Immature natural killer cell (primary cell): Measurements from ENCODE around the gene CPT1A. TPM values are rescaled to one million over a fixed set of nuclear protein-coding genes. Genes with fewer than 3 reads are reported as not detected.

ENCODE experiments used
- DNase-seq, 3 donors: peaks; one replicate each; pipeline ENCODE4 v3.0.0; 2022; ENCODE audit warnings: mixed read lengths in 1 of 3
- H3K27ac Mint-ChIP-seq, 6 donors: one replicate each; pipeline ENCODE4 v1.8.0; 2020; ENCODE audit warnings: mixed read lengths in 6 of 6, mild to moderate bottlenecking in 5 of 6, inconsistent platforms in 4 of 6, moderate library complexity in 3 of 6
- H3K27me3 Mint-ChIP-seq, 3 donors: one replicate each; pipeline ENCODE4 v1.8.0; 2020 to 2021; ENCODE audit warnings: low read depth in 3 of 3, mild to moderate bottlenecking in 3 of 3, mixed read lengths in 3 of 3, moderate library complexity in 3 of 3, inconsistent platforms in 1 of 3
- H3K36me3 Mint-ChIP-seq, 3 donors: one replicate each; pipeline ENCODE4 v1.8.0; 2020; ENCODE audit warnings: mixed read lengths in 3 of 3, inconsistent platforms in 2 of 3, mild to moderate bottlenecking in 2 of 3
- H3K4me1 Mint-ChIP-seq, 2 donors: one replicate each; pipeline ENCODE4 v1.8.0; 2020; ENCODE audit warnings: inconsistent platforms in 2 of 2, mild to moderate bottlenecking in 2 of 2, mixed read lengths in 2 of 2, moderate library complexity in 1 of 2
- H3K4me3 Mint-ChIP-seq, 5 donors: one replicate each; pipeline ENCODE4 v1.8.0; 2020; ENCODE audit warnings: mild to moderate bottlenecking in 5 of 5, mixed read lengths in 5 of 5, inconsistent platforms in 3 of 5, moderate library complexity in 3 of 5
- H3K9me3 Mint-ChIP-seq, 6 donors: one replicate each; pipeline ENCODE4 v1.8.0; 2020; ENCODE audit warnings: mild to moderate bottlenecking in 6 of 6, mixed read lengths in 6 of 6, inconsistent platforms in 4 of 6, moderate library complexity in 3 of 6
- polyA plus RNA-seq, 3 donors: library from polyadenylated mRNA; unstranded; fragments of 300-500 nt; fragmentation: Illumina TruSeq; gene quantifications; one replicate each; pipeline ENCODE4 v1.2.3, GENCODE V29; 2021

CPT1A gene
- polyA plus RNA-seq, 3 donors from 2014 or later = 6.4 to 20.3 (median 8.0) TPM

DNA sequence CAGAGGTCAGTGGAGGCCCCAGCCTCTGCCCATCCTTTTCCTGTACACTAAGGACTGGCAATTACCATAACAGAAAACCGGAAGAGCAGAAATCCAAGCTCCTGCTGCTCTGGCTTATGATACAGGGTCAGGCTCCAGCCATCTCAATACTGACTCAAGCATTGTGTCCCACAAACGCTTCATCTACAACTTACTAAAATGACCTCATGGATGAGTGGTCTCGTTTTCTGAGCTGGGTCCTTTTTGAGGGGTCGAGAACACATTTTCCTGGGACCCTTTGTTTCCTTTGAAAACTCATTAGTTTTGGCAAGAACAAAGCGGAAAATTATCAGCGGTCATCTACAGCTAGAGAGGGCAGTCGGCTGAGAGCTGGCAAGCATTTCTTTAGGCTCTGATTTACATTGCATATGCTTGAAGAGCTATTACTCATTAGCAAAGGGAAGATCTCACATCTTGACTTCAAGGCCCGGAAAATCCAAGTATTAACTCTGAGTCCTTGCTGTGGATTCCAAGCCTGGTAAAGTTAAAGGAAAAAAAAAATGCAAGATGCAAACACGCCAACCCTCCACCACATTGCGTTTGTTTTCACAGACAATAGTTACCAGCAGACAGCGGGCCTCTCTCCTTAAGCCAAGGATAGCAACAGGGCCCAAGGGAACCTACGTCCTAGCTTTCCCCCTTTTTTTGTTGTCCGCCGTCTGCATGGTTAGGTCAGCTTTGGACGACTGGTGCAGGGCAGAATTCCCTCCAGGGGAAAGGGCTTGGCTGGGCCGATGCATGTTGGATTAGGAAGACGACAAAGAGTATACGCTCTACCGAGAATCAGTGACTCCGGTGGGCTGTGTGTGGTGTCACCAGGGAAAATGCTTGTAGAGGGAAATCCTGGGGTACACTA, 92.2 kb downstream of the CPT1A start:
- peaks cover 0 to 3% (median 2%) of the 10 kb centered on the region in 3 donors for H3K36me3 Mint-ChIP-seq
- DNase-seq = no peak
- peaks cover 0 to 4% (median 2%) of the 10 kb centered on the region in 3 donors for H3K27me3 Mint-ChIP-seq
- H3K4me1 Mint-ChIP-seq = peaks cover 20% of the 10 kb centered on the region in 2 donors
- no peaks in the 10 kb centered on the region for H3K9me3 Mint-ChIP-seq
- H3K4me3 Mint-ChIP-seq = peak overlapping the region; percentile 11 to 70 (median 57)
- H3K27ac Mint-ChIP-seq = peak overlapping the region in 2 of 6 donors; percentile 19 to 28

DNA sequence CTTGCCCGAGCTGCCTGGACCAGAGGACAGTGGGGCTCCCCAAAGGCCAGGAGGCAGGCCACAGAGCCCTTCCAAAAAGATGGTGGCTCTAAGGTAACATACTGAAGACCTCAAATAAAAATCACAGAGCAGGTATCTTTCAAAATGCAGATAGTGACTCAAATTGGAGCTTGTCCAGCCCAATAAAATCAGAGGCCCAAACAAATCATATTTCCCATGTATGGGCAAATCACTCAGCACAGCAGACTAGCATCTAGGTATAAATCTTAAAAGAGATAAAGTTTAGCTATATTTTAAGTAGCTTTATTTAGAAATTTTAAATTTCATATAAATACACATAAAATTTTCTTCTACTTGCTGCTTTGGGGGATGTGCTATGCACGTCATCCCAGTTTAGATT, 93.7 kb downstream of the CPT1A start:
- no peak for DNase-seq
- peaks cover 0 to 4% (median 2%) of the 10 kb centered on the region in 3 donors for H3K27me3 Mint-ChIP-seq
- H3K36me3 Mint-ChIP-seq = no peaks in the 10 kb centered on the region
- H3K4me1 Mint-ChIP-seq = peaks cover 9 to 15% of the 10 kb centered on the region in 2 donors
- no peak overlapping the region for H3K4me3 Mint-ChIP-seq
- peak overlapping the region in 1 of 6 donors; percentile 14 for H3K27ac Mint-ChIP-seq
- H3K9me3 Mint-ChIP-seq = no peaks in the 10 kb centered on the region

DNA sequence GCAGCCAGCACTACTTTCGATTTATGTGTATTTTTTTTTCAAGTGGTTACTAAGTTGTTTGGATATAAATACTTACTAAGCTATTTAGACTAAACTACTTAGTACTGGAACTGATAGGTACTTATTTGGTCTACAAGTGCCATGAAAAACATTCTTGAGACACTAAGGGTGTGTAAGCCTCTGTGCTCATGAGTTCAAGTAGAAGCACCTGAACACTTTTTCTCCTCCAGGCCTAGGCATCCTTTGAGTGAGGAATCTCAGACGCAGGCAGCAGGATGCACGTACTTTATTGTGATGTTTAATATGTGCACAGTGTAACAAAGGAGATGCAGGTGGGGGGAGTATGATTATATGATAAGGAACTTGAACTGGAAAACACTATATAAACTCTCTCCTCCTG, 98.2 kb downstream of the CPT1A start:
- H3K36me3 Mint-ChIP-seq = no peaks in the 10 kb centered on the region
- DNase-seq = no peak
- H3K4me1 Mint-ChIP-seq = no peaks in the 10 kb centered on the region
- peaks cover 0 to 2% (median 0%) of the 10 kb centered on the region in 3 donors for H3K27me3 Mint-ChIP-seq
- H3K9me3 Mint-ChIP-seq = no peaks in the 10 kb centered on the region
- no peak overlapping the region for H3K4me3 Mint-ChIP-seq
- no peak overlapping the region for H3K27ac Mint-ChIP-seq

DNA sequence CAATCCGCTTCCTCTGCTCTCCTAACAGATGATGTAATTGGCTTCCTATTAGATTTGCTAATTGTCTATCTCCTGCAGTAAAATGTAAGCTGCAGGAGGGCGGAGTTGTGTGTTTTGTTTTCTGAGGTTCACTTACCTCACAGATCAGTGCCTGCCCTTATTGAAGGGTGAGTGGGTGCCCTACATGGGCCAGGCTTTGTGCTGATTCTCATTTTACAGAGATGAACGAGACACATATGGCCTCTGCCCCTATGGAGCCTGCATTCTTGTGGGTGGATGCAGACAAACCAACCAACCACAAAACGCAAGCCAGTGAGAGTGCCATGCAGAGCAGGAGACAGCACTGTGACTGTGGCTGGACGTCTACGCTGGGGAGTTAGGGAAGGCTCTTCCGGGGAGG, 100.3 kb downstream of the CPT1A start:
- H3K4me1 Mint-ChIP-seq = no peaks in the 10 kb centered on the region
- peaks cover 0 to 2% (median 0%) of the 10 kb centered on the region in 3 donors for H3K27me3 Mint-ChIP-seq
- no peak for DNase-seq
- no peaks in the 10 kb centered on the region for H3K36me3 Mint-ChIP-seq
- H3K9me3 Mint-ChIP-seq = no peaks in the 10 kb centered on the region
- H3K27ac Mint-ChIP-seq = no peak overlapping the region
- H3K4me3 Mint-ChIP-seq = no peak overlapping the region

DNA sequence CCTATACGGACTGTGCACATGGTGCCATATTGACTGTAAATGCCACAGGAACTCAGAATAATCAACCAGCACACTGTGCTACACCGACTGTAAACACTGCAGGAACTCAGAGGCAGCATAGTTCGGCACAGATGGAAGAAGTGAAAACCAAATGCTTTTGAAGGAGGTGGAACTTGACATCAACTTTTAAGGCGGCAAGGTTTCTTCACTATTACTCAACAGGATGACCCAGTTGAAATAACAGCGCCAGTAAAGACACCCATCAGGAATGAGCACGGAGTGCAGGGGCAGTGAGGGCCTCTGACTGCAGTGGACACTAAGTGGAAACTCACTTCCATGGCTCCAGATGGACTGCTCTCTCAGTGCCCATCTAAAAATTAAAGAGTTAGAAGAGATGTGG, 106.1 kb downstream of the CPT1A start:
- Mint-ChIP-seq H3K36me3 (no peaks in the 10 kb centered on the region), H3K4me1 (no peaks in the 10 kb centered on the region), H3K9me3 (no peaks in the 10 kb centered on the region), H3K27ac (no peak overlapping the region), H3K27me3 (peaks cover 0 to 4% (median 2%) of the 10 kb centered on the region in 3 donors), H3K4me3 (no peak overlapping the region)
- DNase-seq = no peak

DNA sequence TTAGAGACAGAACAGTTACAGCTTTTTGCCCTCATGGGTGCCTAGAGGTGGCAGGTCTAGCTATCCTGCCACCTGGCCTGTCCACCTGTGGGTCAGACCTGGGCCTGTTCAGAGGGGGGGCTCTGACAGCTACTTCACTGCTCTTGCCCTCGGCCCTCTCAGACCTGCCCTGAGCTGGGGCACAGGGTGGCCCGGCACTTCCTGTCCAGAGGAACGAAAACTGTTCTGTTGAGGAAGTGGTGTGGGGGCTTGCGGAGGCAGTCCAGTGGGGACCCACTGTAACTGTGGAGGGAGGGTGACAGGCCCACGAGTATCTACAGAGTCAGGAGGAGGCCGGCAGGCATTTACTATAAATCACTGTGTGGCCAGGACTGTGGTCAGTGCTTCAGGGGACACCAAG, 106.6 kb downstream of the CPT1A start:
- Mint-ChIP-seq H3K4me3 (no peak overlapping the region), H3K9me3 (no peaks in the 10 kb centered on the region), H3K27me3 (peaks cover 0 to 4% (median 2%) of the 10 kb centered on the region in 3 donors), H3K27ac (no peak overlapping the region), H3K36me3 (no peaks in the 10 kb centered on the region), H3K4me1 (no peaks in the 10 kb centered on the region)
- DNase-seq = no peak

DNA sequence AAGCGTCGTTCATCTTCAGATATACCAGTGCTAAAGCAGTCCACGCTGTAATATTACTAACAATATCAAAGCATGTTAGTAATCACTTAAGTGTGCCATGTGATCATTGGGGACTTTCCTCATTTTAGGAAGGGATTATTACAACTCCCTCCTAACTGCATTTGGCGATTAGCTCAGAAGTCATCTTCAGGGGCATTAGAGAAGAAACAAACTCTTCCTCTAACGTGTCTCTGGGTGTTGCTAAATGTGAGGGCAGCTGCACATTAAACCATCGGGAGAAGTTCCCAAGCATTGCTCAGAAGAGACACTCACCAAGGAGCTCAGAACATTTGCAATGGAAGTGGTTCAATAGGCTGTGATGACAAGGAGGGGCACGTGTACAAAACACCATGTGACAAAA, 107.6 kb downstream of the CPT1A start:
- no peak overlapping the region for H3K4me3 Mint-ChIP-seq
- H3K27me3 Mint-ChIP-seq = peaks cover 0 to 5% (median 2%) of the 10 kb centered on the region in 3 donors
- H3K27ac Mint-ChIP-seq = no peak overlapping the region
- no peaks in the 10 kb centered on the region for H3K9me3 Mint-ChIP-seq
- no peaks in the 10 kb centered on the region for H3K36me3 Mint-ChIP-seq
- H3K4me1 Mint-ChIP-seq = no peaks in the 10 kb centered on the region
- DNase-seq = no peak

DNA sequence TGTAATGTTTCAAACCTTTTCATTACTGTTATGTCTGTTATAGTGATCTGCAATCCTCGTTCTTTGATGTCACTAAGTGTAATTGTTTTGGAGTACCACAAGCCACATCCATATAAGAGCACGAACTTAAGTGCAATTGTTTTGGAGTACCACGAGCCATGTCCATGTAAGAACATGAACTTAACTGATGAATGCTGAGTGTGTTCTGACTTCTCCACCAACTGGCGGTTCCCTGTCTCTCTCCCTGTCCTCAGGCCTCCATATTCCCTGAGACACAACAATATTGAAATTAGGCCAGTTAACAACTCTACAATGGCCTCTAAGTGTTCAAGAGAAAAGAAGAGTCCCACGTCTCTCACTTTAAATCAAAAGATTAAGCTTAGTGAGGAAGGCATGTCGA, 113.9 kb downstream of the CPT1A start:
- DNase-seq = no peak
- Mint-ChIP-seq H3K4me3 (no peak overlapping the region), H3K27ac (no peak overlapping the region), H3K9me3 (no peaks in the 10 kb centered on the region), H3K27me3 (peaks cover 0 to 5% (median 2%) of the 10 kb centered on the region in 3 donors), H3K36me3 (no peaks in the 10 kb centered on the region), H3K4me1 (no peaks in the 10 kb centered on the region)

DNA sequence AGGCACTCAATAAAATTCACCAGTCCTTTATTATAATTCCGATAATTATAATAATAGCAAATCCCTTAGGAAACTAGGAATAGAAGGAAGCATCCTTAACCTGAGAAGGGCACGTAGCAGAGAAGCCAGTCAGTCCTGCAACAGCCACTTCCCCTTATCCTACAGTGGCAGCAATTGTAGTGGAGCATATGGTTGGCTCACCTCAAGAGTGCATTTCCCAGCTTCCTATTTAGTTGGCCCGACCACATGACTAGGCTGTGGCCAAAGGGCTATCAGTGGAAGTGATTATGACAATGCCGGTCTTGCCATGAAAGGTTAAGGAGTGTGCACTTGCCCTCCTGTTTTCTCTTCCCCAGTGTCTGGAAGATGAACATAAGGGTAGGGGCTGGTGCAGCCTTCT, 117.4 kb downstream of the CPT1A start:
- Mint-ChIP-seq H3K4me1 (no peaks in the 10 kb centered on the region), H3K27me3 (peaks cover 2 to 9% (median 4%) of the 10 kb centered on the region in 3 donors), H3K27ac (no peak overlapping the region), H3K9me3 (peaks cover 0 to 13% (median 2%) of the 10 kb centered on the region in 6 donors), H3K36me3 (peaks cover 0 to 5% (median 0%) of the 10 kb centered on the region in 3 donors), H3K4me3 (no peak overlapping the region)
- no peak for DNase-seq

DNA sequence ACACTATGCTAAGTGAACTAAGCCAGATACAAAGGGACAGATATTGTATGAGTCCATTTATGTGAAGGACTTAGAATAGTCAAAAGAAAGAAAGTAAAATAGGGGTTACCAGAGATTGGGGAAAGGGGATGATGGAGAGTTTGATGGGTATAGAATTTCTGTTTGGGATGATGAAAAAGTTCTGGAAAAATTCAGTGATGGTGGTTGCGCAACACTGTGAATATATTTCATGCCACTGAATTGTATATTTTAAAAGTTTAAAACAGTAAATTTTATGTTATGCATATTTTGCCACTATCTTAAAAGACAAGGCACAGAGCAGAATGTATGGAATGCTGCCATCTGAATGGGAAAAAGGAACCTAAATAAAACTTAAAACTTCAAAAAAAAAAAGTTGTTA, 119.6 kb downstream of the CPT1A start:
- DNase-seq = no peak
- H3K4me3 Mint-ChIP-seq = no peak overlapping the region
- no peak overlapping the region for H3K27ac Mint-ChIP-seq
- peaks cover 0 to 13% (median 3%) of the 10 kb centered on the region in 6 donors for H3K9me3 Mint-ChIP-seq
- H3K4me1 Mint-ChIP-seq = no peaks in the 10 kb centered on the region
- H3K27me3 Mint-ChIP-seq = peaks cover 2 to 9% (median 6%) of the 10 kb centered on the region in 3 donors
- H3K36me3 Mint-ChIP-seq = peaks cover 0 to 7% (median 0%) of the 10 kb centered on the region in 3 donors

DNA sequence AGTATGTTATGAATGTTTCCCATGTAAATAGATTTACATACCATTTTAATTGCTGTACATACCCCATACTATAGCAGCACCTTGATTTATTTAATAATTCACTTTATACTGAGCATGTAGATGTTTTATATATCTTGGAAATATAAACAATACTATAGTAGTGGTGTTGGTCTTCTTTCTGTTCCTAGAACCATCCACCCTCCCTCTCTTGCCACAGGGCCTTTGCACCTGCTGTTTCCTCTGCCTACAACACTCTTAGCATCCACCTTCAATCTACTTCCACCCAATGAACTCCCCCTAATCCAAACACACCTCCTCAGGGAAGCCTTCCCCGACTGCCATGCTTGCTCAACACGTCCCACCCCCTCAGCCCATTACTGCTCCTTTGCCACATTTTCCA, 120.6 kb downstream of the CPT1A start:
- no peak overlapping the region for H3K4me3 Mint-ChIP-seq
- DNase-seq = no peak
- peaks cover 2 to 9% (median 6%) of the 10 kb centered on the region in 3 donors for H3K27me3 Mint-ChIP-seq
- peaks cover 0 to 13% (median 3%) of the 10 kb centered on the region in 6 donors for H3K9me3 Mint-ChIP-seq
- peaks cover 0 to 7% (median 0%) of the 10 kb centered on the region in 3 donors for H3K36me3 Mint-ChIP-seq
- H3K4me1 Mint-ChIP-seq = no peaks in the 10 kb centered on the region
- H3K27ac Mint-ChIP-seq = no peak overlapping the region

DNA sequence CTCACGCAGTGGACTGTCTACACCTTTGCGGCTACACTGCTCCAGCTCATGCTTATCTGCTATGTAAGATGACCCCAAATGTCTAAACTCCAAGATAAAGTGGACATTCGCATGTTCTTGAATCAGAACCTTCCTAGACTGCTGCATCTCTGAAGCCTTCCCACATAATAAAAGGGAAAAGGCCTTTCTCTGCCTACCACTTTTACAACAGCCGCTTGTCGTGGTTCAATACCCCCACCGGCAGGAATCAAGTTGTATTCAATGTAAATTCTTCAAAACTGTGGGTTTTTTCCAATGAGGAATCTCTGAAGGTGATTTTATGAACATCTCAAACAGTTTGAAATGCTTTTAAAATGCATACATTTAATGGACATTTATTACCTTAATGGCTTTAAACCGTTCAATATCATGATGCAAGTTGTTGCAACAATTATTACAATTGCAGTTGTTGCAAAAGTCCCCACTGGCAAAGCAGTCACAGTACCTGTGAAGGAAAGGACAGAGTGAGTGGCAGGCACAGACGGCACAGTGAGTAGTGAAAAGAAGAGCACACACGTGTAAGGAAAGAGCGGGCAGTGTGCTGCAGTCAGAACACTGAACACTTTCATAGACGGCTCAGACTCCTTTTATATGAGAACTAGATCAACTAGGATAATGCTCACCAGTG, 126.1 kb downstream of the CPT1A start:
- Mint-ChIP-seq H3K27ac (no peak overlapping the region), H3K9me3 (peaks cover 0 to 13% (median 3%) of the 10 kb centered on the region in 6 donors), H3K4me1 (no peaks in the 10 kb centered on the region), H3K36me3 (peaks cover 0 to 7% (median 0%) of the 10 kb centered on the region in 3 donors), H3K27me3 (peaks cover 4 to 6% (median 4%) of the 10 kb centered on the region in 3 donors), H3K4me3 (no peak overlapping the region)
- no peak for DNase-seq

DNA sequence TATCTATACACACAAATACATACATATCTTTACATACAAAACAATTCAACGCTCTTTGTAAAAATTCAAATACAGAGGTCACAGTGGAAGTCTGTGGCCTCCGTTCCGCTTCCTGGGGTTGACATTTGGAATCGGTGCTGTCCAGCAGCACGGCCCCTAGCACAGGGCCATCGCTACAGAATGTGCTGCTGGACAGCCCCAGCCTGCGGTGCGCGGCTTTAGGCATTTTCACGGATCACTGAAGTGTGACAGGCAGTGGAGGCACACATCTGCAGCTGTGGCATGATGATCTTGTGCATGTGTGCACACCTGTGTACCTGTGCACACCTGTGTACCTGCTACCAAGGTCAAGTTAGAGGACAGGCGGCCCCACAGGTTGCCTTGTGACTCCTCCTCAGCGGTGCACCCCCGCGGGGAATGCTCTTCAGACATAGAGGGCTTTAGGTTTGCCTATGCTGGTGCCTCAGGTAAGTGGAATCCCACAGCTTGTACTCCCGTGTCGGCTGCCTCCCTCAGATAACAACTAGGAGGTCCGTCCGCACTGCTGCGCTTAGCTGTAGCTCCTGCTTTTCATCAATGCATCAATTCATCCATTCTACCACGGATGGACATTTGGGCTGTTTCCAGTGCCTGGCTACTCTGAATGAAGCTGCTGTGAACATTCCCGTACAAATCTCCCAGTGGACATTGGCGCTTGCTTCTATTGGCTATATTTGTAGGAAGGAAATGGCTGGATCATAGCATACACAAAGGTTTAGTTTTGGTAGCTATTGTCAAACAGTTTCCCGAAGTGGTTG, 127.5 kb downstream of the CPT1A start:
- Mint-ChIP-seq H3K4me3 (no peak overlapping the region), H3K9me3 (peaks cover 0 to 2% (median 0%) of the 10 kb centered on the region in 6 donors), H3K36me3 (peaks cover 0 to 2% (median 0%) of the 10 kb centered on the region in 3 donors), H3K27me3 (peaks cover 3 to 4% (median 4%) of the 10 kb centered on the region in 3 donors), H3K27ac (no peak overlapping the region), H3K4me1 (no peaks in the 10 kb centered on the region)
- no peak for DNase-seq
